KG1 (cell line): ENCODE data around the gene AFP.

Experiments
- DNase-seq: peaks from one replicate; lab custom pipeline; 2025; lab: John Stamatoyannopoulos, UW

AFP gene

GRCh38 chr4:73438048-73438447, 2.0 kb downstream of the AFP start:
- no peak for DNase-seq

- DNase-seq: no peak
These were observed 2.7 kb downstream of the AFP start for GRCh38 chr4:73438582-73439215.

GRCh38 chr4:73439445-73439844, 3.4 kb downstream of the AFP start:
- no peak for DNase-seq

- no peak for DNase-seq
These were observed 4.0 kb downstream of the AFP start for GRCh38 chr4:73439991-73440390.

- no peak for DNase-seq
These were observed 4.6 kb downstream of the AFP start for GRCh38 chr4:73440653-73441052.

- no peak for DNase-seq
These were observed 6.3 kb downstream of the AFP start for GRCh38 chr4:73442275-73442674.

GRCh38 chr4:73443224-73443623, 7.2 kb downstream of the AFP start:
- no peak for DNase-seq

- no peak for DNase-seq
These were observed 9.6 kb downstream of the AFP start for GRCh38 chr4:73445383-73446335.

- no peak for DNase-seq
These were observed 10.4 kb downstream of the AFP start for GRCh38 chr4:73446336-73446938.

GRCh38 chr4:73447671-73448070, 11.7 kb downstream of the AFP start:
- no peak for DNase-seq

GRCh38 chr4:73448448-73449203, 12.6 kb downstream of the AFP start:
- no peak for DNase-seq

GRCh38 chr4:73450398-73451004, 14.5 kb downstream of the AFP start:
- no peak for DNase-seq

- no peak for DNase-seq
These were observed 15.4 kb downstream of the AFP start for GRCh38 chr4:73451404-73451803.

- no peak for DNase-seq
These were observed 16.1 kb downstream of the AFP start for GRCh38 chr4:73451981-73452747.

GRCh38 chr4:73452953-73453700, 17.1 kb downstream of the AFP start:
- DNase-seq: no peak

- DNase-seq: no peak
These were observed 17.6 kb downstream of the AFP start for GRCh38 chr4:73453701-73454005.

- no peak for DNase-seq
These were observed 18.9 kb downstream of the AFP start for GRCh38 chr4:73454920-73455319.

- DNase-seq: no peak
These were observed 20.4 kb downstream of the AFP start for GRCh38 chr4:73456177-73457022.
